ENCODE measurements around the gene DHRS1. TPM values are rescaled to one million over a fixed set of nuclear protein-coding genes. Genes with fewer than 3 reads are reported as not detected.
"Not testable (repeated sequence)": the region's sequence is repeated elsewhere in the genome, so short reads cannot be mapped to it uniquely, and the experiment has no call there.

The DHRS1 gene
- total RNA-seq, 1 donor from 2014 or later: 91.0 TPM

DNA sequence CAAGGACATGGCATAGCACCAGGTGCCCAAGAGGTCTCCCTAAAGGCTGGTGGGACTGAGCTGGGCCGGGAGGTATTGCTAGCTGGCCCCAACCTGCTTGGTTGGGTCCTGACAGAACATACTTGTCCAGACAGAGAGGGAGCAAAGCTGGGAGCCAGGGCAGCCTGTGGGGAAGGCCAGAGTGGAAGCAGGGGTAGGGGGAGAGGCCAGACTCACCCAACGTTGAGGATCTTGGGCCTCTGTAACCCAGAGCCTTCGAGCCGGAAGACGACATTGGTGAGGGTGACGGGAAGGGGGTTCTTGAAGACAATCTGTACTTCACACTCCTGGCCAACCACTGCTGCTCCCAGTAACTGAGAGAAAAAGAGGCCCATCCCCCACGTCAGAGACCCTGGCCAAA, 45.6 kb downstream of the DHRS1 start:
- no peak for DNase-seq (ENCODE audit: low spot score)
- ATAC-seq: no peak

DNA sequence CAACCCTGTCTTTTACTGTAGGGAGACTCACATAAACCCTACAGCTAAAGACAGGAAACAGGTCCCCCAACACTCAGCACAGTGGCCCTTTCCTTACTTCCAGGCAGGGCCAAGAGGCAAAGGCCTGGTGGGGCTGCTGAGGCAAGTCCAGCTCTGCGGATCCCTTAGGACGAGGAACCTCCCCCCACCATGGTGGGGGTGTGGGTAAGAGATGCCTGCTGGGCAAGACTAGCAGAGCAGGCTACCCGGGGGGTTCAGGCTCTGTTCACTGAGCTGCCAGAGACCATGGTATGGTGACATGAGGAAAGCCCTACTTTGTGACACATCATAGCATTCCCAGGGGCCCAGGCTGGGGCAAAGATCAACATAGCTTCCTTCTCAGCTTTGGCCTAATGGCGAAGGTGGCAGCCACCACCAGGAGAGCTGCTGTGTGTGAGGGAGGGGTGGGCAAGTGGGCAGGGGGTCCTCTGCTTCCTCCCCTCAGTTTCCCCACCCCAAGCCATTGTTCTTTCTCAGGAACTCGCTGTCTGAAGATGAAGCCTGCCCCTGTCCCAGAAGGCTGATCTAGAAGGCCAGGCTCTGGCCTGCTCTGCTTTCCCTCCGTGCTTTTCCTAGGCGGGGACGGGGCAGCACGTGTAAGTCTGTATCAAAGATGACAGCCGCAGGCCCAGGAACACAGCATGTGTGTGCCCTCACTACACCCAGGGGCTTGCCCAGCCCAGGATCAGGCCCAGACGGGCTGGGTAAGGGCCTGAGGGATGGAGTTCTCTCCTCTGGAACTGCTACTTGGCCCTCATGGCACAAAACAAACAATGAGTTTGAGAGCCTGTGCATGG, 47.1 kb downstream of the DHRS1 start:
- ATAC-seq (no peak), DNase-seq (ENCODE audit: low spot score) (no peak)

DNA sequence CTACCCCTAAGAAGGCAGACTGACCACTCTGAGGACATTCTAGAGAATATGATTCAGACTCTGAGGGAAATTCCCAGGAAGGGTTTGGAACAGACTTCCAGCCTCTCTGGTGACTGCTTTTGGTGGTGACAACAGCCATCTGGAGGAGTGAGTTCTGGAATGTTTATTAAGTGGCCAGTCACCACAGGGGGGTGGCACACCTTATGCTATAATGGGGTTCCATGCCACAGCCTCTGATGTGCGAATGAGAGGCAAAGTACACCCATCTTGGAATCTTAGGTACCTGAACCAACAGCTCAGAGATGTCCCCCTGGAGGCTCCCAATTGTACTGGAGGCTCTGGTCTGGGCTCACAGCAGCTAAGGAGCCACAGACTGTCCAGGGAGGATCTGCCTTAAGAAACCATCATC, 47.7 kb downstream of the DHRS1 start:
- no peak for DNase-seq (ENCODE audit: low spot score)

DNA sequence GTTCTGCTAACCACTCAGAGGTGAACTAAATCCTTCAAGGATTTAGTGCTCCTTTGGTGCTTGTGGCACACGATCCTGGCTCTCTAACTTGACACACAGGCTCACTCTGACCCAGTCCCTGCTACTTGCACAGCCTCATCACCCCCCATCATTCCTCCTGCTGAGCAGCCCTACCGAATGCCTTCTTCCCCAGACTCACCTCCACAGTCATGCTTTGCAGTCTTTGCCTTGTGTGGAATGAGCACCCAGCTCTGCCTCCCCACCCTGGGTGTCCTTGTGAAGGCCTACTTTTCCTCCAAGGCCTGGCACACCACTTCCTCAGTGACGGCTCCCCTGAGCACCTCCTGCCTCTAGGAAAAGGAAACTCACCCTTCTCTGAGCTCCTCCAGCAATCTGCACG, 49.2 kb downstream of the DHRS1 start:
- no peak for ATAC-seq
- DNase-seq (ENCODE audit: low spot score): no peak

More for the DNA sequence above, 47.7 kb downstream of the DHRS1 start:
- ATAC-seq: no peak

DNA sequence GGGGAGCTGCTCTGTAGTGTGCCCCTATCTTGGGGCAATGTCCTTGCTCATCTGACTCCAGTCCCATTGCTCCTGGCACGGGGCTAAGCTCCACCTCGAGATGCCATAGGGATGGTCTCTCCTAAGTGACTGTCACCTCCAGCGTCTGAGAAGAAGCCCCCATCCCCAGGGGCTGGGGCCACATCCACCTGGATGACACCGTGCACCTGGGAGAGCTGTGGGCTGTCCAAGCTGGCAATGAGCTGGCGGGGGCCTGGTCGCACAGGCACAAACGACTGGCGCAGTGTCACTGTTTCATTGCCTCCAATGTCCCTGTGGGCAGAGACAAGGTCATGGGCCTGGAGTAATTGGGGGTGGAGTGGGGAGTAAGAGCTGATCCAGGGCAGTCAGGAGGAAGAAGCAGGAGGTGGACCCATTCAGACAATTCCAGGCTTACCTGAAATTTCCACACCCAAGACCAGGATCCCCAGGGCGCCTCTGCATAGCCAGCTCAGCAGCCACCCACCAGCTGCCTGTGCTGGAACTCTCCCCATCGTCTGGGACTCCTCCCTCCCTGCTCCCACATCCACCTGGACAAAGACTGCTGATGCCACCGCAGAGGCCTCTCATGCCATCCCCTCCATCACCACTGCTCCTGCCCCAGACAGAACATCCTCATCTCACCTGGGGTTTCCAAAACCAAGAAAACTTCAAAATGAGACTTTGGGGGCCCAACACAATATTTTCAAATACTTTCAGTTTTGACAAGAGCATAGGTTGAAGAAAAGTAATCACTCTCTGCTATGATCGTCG, 50.2 kb downstream of the DHRS1 start:
- DNase-seq (ENCODE audit: low spot score) (no peak), ATAC-seq (no peak)

DNA sequence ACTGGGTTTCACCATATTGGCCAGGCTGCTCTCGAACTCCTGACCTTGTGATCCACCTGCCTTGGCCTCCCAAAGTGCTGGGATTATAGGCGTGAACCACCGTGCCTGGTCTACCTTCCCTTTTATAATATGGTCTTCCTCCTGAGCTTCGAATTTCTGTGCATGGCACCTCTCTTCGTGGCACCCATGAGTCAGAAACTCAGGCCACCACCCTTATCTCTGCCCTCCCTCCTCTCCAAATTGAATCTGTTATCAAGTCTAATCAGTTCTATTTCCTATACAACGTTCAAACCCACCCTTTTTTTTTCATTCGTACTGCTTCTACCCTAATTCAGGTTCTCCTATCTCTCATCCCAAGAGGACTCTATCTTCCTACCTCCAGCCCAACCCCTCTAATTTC, 52.2 kb downstream of the DHRS1 start:
- no peak for ATAC-seq
- no peak for DNase-seq (ENCODE audit: low spot score)

DNA sequence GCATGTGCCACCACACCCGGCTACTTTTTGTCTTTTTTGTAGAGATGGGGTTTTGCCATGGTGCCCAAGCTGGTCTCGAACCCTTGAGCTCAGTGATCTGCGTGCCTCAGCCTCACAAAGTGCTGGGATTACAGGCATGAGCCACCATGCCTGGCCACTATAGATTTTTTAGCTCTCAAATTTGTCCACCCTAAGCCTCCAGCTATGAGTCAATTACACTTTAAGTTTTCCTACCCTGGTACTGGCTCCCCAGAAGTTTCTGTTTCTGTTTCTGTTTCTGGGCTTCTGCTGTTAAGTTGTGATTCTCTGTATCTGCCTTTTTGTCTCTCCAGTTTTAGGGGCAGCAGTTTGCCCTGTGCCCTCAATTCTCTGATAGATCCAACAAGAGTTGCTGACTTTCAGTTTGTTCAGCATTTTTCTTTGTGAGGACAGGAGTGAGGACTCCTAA, 52.8 kb downstream of the DHRS1 start:
- DNase-seq (ENCODE audit: low spot score): no peak
- ATAC-seq: no peak

DNA sequence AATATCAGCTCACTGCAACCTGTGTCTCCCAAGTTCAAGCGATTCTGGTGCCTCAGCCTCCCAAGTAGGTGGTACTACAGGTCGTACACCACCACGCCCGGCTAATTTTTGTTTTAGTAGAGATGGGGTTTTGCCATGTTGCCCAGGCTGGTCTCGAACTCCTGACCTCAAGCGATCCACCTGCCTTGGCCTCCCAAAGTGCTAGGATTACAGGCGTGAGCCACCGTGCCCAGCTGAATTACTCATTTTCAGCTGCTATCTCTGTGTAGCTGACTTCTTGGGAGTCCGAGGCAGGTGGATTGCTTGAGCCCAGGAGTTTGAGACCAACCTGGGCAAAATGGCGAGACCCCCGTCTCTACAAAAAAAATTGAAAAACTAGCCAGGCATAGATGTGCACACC, 54.2 kb downstream of the DHRS1 start:
- not testable (repeated sequence) for ATAC-seq

DNA sequence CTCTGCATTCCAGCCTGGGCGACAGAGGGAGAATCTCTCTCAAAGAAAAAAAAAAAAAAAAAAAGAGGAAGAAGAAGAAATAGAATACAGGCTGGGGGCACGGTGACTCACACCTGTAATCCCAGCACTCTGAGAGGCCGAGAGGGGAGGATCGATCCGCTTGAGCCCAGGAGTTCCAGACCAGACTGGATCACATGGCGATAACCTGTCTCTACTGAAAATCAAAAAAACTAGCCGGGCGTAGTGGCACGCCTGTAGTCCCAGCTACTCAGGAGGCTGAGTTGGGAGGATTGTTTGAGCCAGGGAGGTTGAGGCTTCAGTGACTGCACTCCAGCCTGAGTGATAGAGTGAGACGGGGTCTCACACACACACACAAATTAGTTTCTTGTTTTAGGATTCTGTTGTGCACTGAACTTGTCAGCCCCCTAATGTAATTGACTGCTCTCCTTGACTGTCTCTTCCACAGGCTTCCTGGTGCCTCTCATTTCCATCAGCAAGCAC, 56.2 kb downstream of the DHRS1 start:
- DNase-seq (ENCODE audit: low spot score) (no peak), ATAC-seq (no peak)

More for the DNA sequence above, 54.2 kb downstream of the DHRS1 start:
- peak; percentile 29 for DNase-seq (ENCODE audit: low spot score)

DNA sequence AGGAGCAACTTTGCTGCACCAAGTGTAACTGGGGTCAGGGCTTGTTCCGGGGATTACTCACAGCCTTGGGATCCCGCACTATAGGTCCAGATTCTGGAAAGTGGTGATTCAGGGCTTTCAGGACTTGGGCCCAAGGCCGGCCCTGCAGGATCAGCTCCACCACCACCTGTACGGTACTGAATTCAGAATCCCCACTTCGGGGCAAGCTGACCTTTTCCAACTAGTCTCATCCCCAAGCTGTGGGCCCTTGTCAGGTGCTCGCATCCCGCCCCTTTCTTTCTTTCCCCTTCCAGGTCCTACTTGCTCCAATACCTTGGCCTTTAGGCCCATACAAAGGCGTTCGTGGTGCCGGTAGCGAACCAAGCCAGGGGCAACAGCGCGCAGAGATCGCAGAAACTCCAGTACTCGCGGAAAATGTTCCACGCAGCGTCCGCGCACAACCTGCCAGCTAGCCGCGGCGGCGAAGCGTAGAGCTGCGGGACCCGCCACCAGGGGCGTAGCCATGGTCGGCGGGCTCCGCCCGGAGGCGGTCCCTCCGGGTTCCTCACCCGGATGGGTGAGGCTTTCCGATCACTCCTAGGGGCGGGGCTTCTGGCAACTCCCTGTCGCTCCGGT, 57.6 kb downstream of the DHRS1 start:
- DNase-seq (ENCODE audit: low spot score) (peak; percentile 94), ATAC-seq (peak; percentile 91)

Other genes with a start within 250 kb of the DHRS1 start
- gene CARMIL3, start 247.8 kb downstream of the DHRS1 start, total RNA-seq: 2.0 TPM
- gene CPNE6, start 228.2 kb downstream of the DHRS1 start, total RNA-seq: 0.40 TPM
- 590 TPM for gene PCK2, start 205.5 kb downstream of the DHRS1 start, total RNA-seq
- gene DCAF11, start 185.0 kb downstream of the DHRS1 start, total RNA-seq: 212 TPM
- 3.5 TPM for gene NRL, start 184.8 kb downstream of the DHRS1 start, total RNA-seq
- gene FITM1, start 169.1 kb downstream of the DHRS1 start, total RNA-seq: 34.9 TPM
- 98.1 TPM for gene PSME1, start 163.6 kb downstream of the DHRS1 start, total RNA-seq
- gene EMC9, start 158.2 kb downstream of the DHRS1 start, total RNA-seq: 24.2 TPM
- 124 TPM for gene PSME2, start 153.2 kb downstream of the DHRS1 start, total RNA-seq
- 28.6 TPM for gene RNF31, start 152.3 kb downstream of the DHRS1 start, total RNA-seq
- gene IRF9, start 138.5 kb downstream of the DHRS1 start, total RNA-seq: 25.1 TPM
- gene REC8, start 127.7 kb downstream of the DHRS1 start, total RNA-seq: 2.6 TPM
- gene IPO4, start 111.0 kb downstream of the DHRS1 start, total RNA-seq: 20.2 TPM
- gene TM9SF1, start 104.3 kb downstream of the DHRS1 start, total RNA-seq: 47.1 TPM
- 0.35 TPM for gene TSSK4, start 94.1 kb downstream of the DHRS1 start, total RNA-seq
- 14.4 TPM for gene CHMP4A, start 86.3 kb downstream of the DHRS1 start, total RNA-seq
- 5.0 TPM for gene MDP1, start 83.7 kb downstream of the DHRS1 start, total RNA-seq
- 66.7 TPM for gene NEDD8, start 67.4 kb downstream of the DHRS1 start, total RNA-seq
- gene GMPR2, start 66.9 kb downstream of the DHRS1 start, total RNA-seq: 30.3 TPM
- 24.2 TPM for gene TINF2, start 57.2 kb downstream of the DHRS1 start, total RNA-seq
- 1.8 TPM for gene TGM1, start 36.6 kb downstream of the DHRS1 start, total RNA-seq
- 15.8 TPM for gene RABGGTA, start 28.2 kb downstream of the DHRS1 start, total RNA-seq
- gene NOP9, start 70 bp upstream of the DHRS1 start, total RNA-seq: 17.2 TPM
- gene CIDEB, start 8.2 kb upstream of the DHRS1 start, total RNA-seq: 216 TPM
- 6.9 TPM for gene LTB4R2, start 10.4 kb upstream of the DHRS1 start, total RNA-seq
- gene LTB4R, start 11.7 kb upstream of the DHRS1 start, total RNA-seq: 7.2 TPM
- gene ADCY4, start 35.3 kb upstream of the DHRS1 start, total RNA-seq: 5.5 TPM
- 0.68 TPM for gene RIPK3, start 40.2 kb upstream of the DHRS1 start, total RNA-seq
- gene NFATC4, start 68.4 kb upstream of the DHRS1 start, total RNA-seq: 1.4 TPM
- 2.3 TPM for gene NYNRIN, start 99.2 kb upstream of the DHRS1 start, total RNA-seq
- 1.4 TPM for gene CBLN3, start 129.9 kb upstream of the DHRS1 start, total RNA-seq
- 29.3 TPM for gene KHNYN, start 130.2 kb upstream of the DHRS1 start, total RNA-seq
- 32.4 TPM for gene SDR39U1, start 143.0 kb upstream of the DHRS1 start, total RNA-seq
- gene CMA1, start 208.5 kb upstream of the DHRS1 start, total RNA-seq: not detected